NOMO-1 treated with DMSO at 0.1 percent for 48 hours (cell line): ENCODE measurements around the gene EFEMP2.
A peak's percentile ranks its signal among the peaks of the same experiment; 100 is the strongest.

ENCODE experiments used
- DNase-seq: peaks from one replicate; lab custom pipeline; 2025; ENCODE audit not compliant: unreplicated experiment; lab: John Stamatoyannopoulos, UW

EFEMP2 gene

DNA sequence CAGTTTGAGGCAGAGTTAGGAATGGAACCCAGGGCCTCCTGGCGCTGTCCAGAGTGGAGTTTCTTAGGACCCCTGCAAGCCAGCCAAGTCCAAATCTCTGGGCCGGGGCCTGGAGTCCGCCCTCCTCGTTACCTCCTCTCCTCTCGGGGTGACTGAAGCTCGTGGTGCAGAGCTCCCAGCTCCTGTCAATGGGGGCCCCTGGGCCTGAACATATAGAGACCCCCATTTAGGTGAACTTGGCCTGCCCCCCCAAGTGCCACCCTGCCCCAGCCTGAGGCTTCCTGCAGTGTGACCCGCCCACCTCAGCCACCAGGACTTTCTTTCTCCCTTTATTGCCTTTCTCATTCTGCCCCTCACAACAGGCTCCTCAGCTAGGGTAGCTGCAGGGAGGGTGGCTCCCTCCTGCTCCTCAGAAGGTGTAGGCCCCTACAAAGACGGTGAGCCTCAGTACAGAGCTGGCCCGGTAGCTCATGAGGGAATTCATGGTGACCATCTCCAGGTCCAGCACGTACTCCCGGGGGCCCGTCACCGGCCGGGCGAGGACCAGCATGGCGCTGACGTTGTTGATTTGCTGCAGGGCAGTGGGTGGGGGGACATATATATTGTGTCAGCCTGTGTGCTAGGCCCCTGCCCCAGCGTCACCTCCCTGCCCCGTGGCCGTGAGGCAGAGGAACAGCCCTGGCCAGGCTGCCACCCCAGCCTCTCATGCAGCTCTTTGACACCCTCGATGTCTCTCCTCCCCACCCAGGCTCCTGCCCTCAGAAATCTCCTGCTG lies 5.9 kb downstream of the EFEMP2 start:
- no peak for DNase-seq

GRCh38 chr11:65865550-65866172 lies 6.9 kb downstream of the EFEMP2 start:
- DNase-seq = no peak

DNA sequence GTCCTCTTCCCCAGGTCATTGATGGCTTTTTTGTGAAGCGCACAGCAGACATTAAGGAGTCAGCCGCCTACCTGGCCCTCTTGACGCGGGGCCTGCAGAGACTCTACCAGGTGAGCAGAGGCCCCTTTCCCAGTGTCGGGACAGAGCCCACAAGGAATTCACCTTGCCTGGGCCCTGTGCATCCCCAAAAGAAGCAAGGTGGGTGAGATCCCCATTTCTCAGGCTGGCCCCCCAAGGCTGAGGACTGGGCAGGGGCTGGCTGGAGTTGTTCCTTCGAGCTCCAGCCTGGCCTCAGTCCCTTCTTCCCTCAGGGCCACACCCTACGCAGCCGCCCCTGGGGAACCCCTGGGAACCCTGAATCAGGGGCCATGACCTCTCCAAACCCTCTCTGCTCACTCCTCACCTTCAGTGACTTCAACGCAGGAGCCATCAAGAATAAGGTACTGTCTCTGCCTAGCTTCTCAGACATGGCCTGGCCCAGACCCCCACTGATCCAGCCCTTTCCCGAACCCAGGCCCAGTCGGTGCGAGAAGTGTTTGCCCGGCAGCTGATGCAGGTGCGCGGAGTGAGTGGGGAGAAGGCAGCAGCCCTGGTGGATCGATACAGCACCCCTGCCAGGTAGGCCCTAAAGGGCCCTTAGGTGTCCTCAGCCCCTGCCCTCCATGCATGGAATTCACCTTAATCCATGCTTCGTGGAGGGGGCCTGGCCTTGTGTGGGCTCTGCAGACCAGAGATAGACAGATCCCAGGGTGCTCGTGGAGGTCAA lies 7.7 kb downstream of the EFEMP2 start:
- DNase-seq = no peak

GRCh38 chr11:65863889-65864705 lies 8.5 kb downstream of the EFEMP2 start:
- no peak for DNase-seq

GRCh38 chr11:65862941-65863888 lies 9.4 kb downstream of the EFEMP2 start:
- no peak for DNase-seq

DNA sequence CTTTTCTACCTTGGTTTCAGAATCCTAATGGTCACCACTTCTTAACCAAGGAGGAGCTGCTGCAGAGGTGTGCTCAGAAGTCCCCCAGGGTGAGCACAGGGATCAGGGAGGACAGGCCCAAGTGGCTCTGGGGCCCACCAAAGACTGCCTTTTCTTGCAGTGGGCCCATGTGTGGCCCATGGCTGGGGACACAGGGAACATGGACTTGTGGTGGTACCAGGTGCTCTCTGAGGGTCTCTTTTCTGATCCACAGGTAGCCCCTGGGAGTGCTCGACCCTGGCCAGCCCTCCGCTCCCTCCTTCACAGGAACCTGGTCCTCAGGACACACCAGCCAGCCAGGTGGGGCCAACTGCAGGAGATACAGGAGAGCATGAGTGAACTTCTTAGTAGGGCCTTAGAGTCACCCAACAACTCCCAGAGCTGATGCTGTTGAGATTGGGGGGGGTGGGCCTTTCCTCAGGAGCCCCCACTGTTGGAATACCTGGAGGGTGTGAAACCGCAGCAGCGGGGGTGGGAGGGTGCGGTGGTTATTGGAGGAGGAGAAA lies 10.3 kb downstream of the EFEMP2 start:
- DNase-seq = no peak

- no peak for DNase-seq
Measured at GRCh38 chr11:65861533-65862183, 10.9 kb downstream of the EFEMP2 start.

DNA sequence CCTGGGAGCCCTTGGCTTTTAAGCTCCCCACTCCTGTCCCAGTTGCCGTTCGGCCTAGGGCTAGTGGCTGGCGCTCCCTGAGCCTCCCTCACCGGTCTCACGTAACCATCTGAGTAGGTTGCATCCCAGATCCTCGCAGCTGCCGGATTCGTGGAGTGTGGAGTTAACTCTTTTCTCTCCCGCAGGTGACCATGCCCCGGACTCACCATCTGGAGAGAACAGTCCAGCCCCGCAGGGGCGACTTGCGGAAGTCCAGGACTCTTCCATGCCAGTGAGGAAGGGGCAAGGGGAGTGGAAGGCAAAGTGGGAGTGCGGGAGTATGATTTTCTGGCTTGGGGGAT lies 11.5 kb downstream of the EFEMP2 start:
- DNase-seq = no peak

DNA sequence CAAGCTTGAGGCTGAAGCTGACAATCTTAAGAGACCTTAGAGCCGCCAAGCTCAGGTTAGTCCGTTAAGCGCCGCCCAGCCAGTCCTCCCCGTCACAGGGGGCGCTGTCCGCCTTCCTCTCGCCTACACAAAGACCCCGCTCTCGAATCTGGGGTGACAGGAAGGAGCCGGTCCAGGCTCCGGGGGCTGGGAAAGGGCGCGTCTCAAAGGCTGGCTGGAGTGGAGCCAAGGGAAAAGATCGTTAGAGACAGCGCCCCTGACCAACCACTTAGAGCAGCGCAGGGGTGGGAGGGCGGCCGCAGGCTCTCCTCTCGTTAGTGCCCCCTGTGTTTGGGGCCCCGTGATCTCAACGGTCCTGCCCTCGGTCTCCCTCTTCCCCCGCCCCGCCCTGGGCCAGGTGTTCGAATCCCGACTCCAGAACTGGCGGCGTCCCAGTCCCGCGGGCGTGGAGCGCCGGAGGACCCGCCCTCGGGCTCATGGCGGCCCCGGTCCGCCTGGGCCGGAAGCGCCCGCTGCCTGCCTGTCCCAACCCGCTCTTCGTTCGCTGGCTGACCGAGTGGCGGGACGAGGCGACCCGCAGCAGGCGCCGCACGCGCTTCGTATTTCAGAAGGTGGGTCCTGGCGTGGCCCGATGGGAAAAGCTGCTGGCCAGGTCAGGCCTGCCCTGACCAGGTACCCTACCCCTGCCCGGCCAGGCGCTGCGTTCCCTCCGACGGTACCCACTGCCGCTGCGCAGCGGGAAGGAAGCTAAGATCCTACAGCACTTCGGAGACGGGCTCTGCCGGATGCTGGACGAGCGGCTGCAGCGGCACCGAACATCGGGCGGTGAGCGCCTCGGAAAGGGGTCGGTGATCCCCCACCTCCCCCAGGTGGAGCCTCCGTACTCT lies 12.1 kb downstream of the EFEMP2 start, which contains the start of gene MUS81:
Gene MUS81 (plus strand): TSS at position 156 of the 887 bp plus-strand sequence. CDS start 321 bp downstream, at position 477.
- DNase-seq = peak; percentile 97

DNA sequence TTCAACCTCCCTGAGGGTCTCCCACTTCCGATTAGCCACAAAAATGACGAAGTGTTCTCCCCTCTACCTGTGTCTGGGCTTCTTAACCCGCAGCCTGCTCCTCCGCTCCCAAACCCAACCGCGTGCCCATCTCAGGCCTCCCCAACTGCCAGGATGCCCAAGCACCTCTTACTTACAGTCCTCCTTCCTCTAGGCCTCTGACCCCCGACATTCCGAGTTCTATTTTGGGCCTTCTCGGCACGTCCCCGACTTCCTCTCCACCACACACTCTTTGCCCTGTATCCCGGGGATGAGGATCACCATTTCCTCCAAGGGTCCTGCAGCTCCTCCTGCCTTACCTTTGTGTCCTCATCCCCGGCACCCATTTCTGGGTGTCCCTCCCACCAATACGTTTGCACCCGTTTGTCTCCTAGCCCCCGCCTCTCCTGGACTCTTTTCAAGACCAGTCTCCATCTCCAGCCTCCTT lies 12.8 kb downstream of the EFEMP2 start:
- DNase-seq = peak; percentile 55

GRCh38 chr11:65859095-65859811 lies 13.3 kb downstream of the EFEMP2 start:
- peak; percentile 99 for DNase-seq

DNA sequence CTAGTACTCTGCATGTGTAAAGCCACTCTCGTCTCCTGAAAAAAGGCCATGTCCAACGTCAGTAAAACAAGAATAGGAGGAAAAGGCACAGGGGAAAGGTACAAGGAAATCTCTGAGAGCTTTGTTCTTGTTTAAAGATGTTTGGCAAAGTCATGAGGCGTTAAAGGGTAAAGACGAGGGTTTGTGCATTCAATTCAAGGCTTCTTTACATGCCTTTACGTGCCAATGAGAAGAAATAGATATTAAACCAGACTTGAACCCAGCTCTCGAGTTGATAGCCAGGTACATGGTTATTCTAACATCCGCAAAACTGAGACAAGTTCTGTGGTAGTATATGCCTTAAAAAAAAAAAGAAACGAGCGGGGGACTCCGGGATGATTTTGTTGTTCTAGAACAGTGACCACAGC lies 13.9 kb downstream of the EFEMP2 start:
- DNase-seq = no peak

DNA sequence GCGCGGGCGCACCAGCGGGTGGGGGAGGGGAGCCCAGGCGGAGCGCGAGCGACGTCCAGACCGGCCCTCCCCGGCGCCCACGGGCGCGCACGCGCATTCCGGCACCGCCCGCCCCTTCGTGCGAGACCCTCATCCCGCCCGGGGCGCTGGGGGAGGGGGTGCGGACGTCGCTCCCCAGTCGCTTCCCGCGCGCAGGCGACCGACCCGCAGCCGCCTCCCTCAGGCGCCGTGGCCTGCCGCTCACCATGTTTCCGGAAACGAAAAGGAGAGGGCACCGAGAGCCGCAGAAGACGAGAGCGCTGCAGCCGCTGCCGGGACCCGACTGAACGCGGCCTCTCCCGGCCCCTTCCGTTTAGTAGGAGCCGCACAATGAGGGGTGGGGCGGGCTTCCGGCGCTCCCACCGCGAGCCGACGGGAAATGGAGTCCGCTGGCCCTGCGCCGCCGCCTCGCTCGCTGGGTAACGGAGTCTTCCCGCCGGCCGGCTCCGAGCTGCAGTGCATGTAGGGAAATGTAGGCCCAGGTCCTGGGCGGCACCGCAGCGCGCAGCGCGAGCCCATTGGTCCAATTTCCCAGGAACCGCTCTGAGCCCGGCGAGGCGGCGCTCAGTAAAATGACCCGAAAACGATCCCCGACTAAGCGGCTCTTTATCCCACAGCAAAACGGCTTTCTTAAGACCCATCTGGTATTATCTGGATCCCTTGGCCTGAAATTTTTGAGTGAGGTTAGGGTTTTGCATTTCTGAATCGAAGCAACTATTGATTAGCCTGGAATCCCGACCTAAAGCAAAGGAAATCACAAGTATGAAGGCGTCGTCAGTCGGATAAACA lies 14.5 kb downstream of the EFEMP2 start, which contains the start of gene CFL1:
Gene CFL1 (minus strand): TSS at position 328 of the 828 bp plus-strand sequence. CDS start 81 bp downstream, at position 247.
- DNase-seq = peak; percentile 97

DNA sequence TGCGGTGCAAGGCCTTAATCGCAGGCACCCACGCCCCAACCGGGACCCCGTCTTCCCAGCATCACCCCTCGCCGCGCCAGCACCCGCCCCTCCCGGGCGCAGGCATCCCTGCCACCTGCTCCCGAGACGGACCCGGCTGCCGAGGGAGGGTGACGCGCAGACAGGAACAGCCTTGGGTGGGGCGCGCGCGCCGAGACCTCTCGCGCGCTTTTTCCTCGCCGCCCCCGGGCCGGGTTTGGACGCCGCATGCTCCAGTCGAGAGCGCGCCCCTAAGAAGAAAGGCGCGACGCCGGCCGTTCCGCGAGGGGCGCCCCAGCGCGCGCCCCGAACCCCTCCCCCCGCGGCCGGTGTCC lies 15.1 kb downstream of the EFEMP2 start:
- DNase-seq = no peak

DNA sequence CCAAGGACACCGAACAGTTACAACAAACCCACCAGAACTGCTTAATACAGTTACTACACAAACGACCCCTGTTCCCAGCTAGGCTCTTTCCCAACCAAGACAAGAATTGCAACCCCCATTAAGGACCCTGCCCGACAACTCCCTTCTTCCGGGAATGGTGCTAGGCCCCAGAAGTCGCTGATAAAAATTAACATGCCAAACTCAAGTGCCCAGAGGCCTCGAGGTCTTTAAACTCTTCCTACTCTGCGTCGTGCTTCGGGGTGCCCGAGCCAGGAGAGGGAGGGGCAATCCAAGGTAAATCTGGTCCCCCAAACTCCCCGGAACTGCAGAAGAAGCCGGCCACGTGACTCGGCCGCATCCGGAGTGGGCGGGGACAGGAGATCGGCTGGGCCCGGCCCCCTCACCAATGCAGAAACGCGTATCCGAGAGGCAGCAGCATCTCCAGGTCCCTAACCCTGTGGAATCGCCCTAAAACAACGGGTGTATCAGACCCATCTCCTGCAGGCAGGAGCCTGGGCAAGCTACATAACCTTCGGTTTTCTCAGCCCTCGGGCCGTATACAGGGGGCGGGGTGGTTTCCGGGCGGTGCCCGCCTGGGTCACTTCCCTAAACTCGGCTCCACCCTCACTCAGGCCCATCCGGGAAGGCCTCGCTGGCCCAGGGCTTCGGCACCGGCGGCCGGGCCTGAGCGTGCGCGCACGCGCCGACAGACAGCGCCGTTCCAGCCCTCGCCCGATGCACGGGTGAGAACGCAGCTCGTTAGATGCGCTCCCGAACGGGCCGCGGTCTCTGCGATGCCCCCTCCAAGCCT lies 15.7 kb downstream of the EFEMP2 start:
- DNase-seq = peak; percentile 87

DNA sequence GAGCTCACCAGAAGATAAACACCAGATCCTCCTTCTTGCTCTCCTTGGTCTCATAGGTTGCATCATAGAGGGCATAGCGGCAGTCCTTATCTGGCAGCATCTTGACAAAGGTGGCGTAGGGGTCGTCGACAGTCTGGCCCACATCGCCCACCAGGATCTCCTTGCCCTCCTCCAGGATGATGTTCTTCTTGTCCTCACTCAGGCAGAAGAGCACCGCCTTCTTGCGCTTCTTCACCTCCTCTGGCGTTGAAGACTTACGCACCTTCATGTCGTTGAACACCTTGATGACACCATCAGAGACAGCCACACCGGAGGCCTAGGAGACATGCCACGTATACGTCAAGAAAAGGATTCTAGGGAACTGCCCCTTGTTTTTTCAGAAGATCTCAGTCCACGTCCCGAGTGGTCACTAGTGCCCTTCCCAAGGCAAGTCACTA lies 16.7 kb downstream of the EFEMP2 start:
- DNase-seq = no peak
